ENCODE data around the gene ZNF764.
"Not testable (repeated sequence)": the region's sequence is repeated elsewhere in the genome, so short reads cannot be mapped to it uniquely, and the experiment has no call there.

Gene ZNF764

DNA sequence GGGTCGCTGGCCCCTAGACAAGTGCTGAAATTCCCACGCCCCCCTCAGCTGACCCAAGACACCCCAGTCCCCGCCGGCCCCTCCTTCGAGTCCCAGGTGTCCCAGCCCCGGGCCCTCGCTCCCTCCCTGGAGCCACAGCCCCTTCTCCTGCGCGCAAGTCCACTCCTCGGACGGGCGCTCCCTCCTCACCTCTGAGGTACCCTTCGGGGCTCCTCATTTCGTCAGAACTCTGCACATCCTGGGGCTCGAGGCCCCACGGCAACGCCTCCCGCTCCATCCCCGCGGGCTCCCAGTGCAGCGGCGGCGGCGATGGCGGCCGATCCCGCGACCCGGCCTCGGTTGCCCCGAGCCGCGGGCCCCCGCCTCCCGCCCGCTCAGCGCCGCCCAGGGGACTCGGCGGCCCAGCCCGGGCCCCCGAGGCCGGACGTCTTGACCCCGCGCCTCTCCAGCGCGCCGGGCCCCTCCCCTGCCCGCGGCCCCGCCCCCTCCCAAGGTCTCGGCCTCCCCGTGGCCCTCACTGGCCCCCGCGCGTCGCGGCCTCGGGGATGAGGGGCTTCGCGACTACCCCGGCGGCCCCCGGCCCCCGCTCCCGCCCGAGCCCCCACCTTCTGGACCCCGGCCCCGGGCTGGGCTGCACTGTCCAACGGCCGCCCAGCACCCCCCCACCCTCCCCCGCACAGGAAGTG lies 31.9 kb downstream of the ZNF764 start, which contains the start of gene ZNF768:
Gene ZNF768 (minus strand): TSS at position 430 of the 686 bp plus-strand sequence. CDS start 153 bp downstream, at position 277.
- peak within 1 kb of the TSS; percentile 84 for H3K4me3 Mint-ChIP-seq

DNA sequence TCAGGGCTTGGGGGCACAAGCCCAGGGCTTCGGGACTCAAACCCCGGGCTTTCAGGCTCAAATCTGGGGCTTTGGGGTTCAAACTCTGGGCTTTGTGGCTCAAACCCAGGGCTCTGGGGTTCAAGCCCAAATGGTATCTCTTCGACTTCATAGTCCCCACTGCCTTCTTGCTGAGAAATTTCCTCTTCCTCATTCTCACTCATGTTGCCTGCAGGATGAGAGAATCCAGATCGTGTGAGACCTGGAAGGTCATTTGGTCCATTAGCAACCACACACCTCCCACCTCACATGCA lies 32.4 kb downstream of the ZNF764 start:
- no peak for ATAC-seq (replicated peaks; ENCODE audit: extremely low read depth, poor library complexity, severe bottlenecking)
- no peak for DNase-seq (ENCODE audit: low spot score in 2 of 2)
- Mint-ChIP-seq H3K9me3 (no peaks in the 10 kb centered on the region), H3K4me3 (peak overlapping the region; percentile 84), H3K36me3 (ENCODE audit: insufficient read depth) (peaks cover 36% of the 10 kb centered on the region), H3K27ac (ENCODE audit: low read depth) (peak overlapping the region; percentile 49), H3K27me3 (no peaks in the 10 kb centered on the region), H3K4me1 (peaks cover 25% of the 10 kb centered on the region)

More for the DNA sequence above, 31.9 kb downstream of the ZNF764 start, which contains the start of gene ZNF768:
- peaks cover 35% of the 10 kb centered on the region for H3K36me3 Mint-ChIP-seq (ENCODE audit: insufficient read depth)
- no peaks in the 10 kb centered on the region for H3K27me3 Mint-ChIP-seq
- peaks cover 25% of the 10 kb centered on the region for H3K4me1 Mint-ChIP-seq
- ATAC-seq (replicated peaks; ENCODE audit: extremely low read depth, poor library complexity, severe bottlenecking) (no peak), DNase-seq (ENCODE audit: low spot score in 2 of 2) (no peak)
- H3K27ac Mint-ChIP-seq (ENCODE audit: low read depth), result peak within 1 kb of the TSS; percentile 83
- H3K9me3 Mint-ChIP-seq, result no peaks in the 10 kb centered on the region

DNA sequence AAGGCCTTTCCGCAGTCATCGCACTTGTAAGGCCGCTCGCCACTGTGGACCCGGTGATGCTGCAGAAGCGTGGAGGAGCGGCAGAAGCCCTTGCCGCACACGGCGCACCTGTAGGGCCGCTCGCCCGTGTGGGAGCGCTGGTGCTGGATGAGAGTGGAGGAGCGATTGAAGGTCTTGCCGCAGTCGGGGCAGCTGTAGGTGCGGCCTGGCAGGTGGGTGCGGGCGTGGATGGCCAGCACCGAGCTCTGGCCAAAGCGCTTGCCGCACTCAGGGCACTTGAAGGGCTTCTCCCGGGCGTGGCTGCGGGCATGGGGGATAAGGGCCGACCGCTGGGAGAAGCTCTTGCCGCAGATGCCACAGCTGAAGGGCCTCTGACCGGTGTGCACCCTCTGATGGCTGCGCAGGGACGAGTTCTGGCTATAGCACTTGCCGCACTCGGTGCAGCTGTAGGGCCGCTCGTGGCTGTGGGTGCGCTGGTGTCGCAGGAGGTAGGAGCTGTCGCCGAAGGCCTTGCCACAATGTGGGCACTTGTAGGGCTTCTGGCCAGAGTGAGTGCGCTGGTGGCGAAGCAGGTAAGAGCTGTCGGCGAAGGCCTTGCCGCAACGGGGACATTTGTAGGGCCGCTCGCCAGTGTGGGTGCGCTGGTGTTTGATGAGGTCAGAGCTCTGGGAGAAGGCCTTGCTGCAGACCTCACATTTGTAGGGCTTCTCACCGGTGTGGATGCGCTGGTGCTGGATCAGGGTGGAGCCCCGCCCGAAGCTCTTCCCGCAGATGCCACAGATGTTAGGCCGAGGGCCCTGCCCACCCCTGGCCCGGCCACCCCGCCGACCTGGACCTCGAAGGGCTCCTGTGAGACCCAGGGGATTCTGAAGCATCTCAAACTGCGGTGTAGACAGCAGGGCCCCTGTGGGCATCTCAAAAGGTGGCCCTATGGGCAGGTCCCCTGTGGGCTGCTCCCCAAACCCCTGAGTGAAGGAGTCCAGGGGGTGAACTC lies 33.3 kb downstream of the ZNF764 start:
- ATAC-seq (replicated peaks; ENCODE audit: extremely low read depth, poor library complexity, severe bottlenecking) (no peak), DNase-seq (ENCODE audit: low spot score in 2 of 2) (no peak)
- Mint-ChIP-seq H3K27me3 (no peaks in the 10 kb centered on the region), H3K9me3 (no peaks in the 10 kb centered on the region), H3K4me1 (peaks cover 25% of the 10 kb centered on the region), H3K4me3 (no peak overlapping the region), H3K27ac (ENCODE audit: low read depth) (peak overlapping the region; percentile 38), H3K36me3 (ENCODE audit: insufficient read depth) (peaks cover 43% of the 10 kb centered on the region)

DNA sequence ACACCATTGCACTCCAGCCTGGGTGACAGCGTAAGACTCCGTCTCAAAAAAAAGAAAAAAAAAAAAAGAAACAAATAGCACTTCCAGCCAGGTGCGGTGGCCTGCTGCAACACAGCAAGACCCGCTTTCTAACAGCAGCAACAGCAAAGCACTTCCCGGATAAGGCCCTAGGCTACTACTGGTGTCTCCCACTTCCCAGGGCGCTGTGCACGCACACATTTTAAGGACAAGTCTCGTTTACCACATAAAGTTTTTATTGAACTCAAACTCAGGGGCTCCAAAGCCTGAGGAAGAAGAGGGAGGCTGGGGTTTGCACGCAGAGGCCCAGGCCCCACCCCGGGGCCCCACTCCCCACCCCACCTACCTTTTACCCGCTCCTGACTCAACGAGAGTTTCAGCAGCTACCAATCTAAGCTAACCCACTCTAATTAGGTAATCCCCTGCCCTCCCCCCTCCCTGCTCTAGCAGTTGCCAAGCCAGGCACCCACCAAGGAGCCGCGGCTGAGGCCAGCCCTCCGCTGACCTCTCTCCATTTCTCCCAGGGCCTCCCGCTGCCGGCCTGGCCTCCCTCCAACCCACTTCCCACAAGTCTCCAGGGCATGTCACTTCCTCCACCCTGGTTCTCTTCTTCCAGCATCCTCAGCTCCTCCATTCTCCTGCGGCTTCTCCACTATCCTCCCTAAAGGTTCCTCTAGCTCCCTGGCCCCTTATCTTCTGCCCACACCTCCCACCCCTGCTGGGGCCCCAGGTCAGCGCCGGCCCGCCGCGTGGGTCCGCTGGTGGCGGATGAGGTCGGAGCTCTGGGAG lies 34.2 kb downstream of the ZNF764 start:
- H3K9me3 Mint-ChIP-seq, result no peaks in the 10 kb centered on the region
- peaks cover 33% of the 10 kb centered on the region for H3K4me1 Mint-ChIP-seq
- H3K27me3 Mint-ChIP-seq, result no peaks in the 10 kb centered on the region
- DNase-seq (ENCODE audit: low spot score in 2 of 2) (no peak), ATAC-seq (replicated peaks; ENCODE audit: extremely low read depth, poor library complexity, severe bottlenecking) (no peak)
- peaks cover 52% of the 10 kb centered on the region for H3K36me3 Mint-ChIP-seq (ENCODE audit: insufficient read depth)
- peak overlapping the region; percentile 38 for H3K27ac Mint-ChIP-seq (ENCODE audit: low read depth)
- no peak overlapping the region for H3K4me3 Mint-ChIP-seq

DNA sequence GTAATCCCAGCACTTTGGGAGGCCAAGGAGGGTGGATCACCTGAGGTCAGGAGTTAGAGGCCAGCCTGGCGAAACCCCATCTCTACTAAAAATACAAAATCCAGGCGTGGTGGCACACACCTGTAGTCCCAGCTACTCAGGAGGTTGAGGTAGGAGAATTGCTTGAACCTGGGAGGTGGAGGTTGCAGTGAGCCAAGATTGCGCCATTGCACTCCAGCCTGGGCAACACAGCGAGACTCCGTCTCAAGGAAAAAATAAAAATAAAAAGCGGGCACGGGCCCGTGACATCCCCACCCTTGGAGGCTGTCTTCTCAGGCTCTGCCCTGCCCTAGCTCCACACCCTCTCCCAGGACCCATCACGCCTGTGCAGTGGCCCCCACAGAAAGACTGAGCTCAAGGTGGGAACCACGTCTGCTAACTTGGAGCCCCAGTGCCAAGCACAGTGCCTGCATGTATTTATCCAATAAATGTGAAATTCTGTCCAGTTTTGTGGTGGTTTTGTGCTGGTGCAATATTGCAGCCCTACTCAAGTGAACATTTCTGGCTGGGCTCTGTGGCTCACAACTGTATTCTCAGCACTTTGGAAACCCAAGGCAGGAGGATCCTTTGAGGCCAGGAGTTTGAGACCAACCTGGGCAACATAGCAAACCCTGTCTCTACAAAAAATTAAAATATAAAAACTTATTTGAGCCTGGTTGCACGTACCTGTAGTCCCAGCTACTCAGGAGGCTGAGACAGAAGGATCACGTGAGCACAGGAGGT lies 35.3 kb downstream of the ZNF764 start:
- not testable (repeated sequence) for H3K4me3 Mint-ChIP-seq; ATAC-seq (replicated peaks; ENCODE audit: extremely low read depth, poor library complexity, severe bottlenecking); H3K27me3 Mint-ChIP-seq; DNase-seq (ENCODE audit: low spot score in 2 of 2); H3K9me3 Mint-ChIP-seq
- Mint-ChIP-seq H3K4me1 (peaks cover 27% of the 10 kb centered on the region), H3K27ac (ENCODE audit: low read depth) (peak overlapping the region; percentile 12), H3K36me3 (ENCODE audit: insufficient read depth) (peaks cover 62% of the 10 kb centered on the region)

DNA sequence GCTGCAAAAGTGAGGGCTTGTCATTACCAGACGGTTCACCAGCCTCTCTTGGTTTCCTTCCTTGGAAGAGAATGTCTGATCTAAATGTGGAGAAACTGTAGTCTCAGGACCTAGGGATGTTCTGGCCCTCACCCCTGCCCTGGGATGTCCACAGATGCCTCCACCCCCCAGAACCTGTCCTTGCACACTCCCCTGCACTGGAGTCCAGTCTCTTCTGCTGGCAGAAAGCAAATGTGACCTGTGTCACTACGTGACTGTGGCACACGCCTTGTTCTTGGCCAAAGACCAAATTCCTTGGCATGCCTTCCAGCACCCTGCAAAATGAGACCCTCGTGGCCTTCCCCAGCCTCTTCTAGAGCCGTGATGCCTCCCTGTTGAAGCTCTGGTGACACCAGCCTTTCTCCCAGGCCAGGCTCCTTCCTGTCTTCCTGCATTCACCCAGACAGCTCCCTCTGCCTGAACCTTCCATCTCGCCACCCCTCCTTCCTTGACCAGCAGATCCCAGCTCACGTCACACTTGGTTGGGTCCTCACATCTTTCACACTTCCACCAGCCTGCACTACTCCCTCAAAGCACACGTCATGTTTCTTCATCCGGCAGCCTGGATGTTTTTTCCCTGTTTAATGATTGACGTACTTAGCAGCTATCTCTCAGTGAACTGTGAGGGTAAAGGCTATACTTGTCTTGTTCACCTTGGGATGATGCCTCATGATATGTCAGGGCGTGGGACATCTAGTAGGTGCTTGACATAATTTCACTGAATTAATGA lies 36.1 kb downstream of the ZNF764 start:
- Mint-ChIP-seq H3K36me3 (ENCODE audit: insufficient read depth) (peaks cover 65% of the 10 kb centered on the region), H3K4me3 (peak overlapping the region; percentile 2)

DNA sequence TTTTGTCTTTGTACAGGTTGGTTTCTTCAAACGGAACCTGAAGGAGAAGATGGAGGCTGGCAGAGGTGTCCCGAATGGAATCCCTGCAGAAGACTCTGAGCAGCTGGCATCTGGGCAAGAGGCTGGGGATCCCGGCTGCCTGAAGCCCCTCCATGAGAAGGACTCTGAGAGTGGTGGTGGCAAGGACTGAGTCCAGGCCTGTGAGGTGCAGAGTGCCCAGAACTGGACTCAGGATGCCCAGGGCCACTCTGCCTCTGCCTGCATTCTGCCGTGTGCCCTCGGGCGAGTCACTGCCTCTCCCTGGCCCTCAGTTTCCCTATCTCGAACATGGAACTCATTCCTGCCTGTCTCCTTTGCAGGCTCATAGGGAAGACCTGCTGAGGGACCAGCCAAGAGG lies 36.7 kb downstream of the ZNF764 start:
- Mint-ChIP-seq H3K9me3 (no peaks in the 10 kb centered on the region), H3K4me1 (peaks cover 23% of the 10 kb centered on the region), H3K4me3 (no peak overlapping the region), H3K27me3 (no peaks in the 10 kb centered on the region), H3K27ac (ENCODE audit: low read depth) (no peak overlapping the region), H3K36me3 (ENCODE audit: insufficient read depth) (peaks cover 70% of the 10 kb centered on the region)
- ATAC-seq (replicated peaks; ENCODE audit: extremely low read depth, poor library complexity, severe bottlenecking) (no peak), DNase-seq (ENCODE audit: low spot score in 2 of 2) (no peak)

More for the DNA sequence above, 36.1 kb downstream of the ZNF764 start:
- Mint-ChIP-seq H3K27me3 (no peaks in the 10 kb centered on the region), H3K9me3 (no peaks in the 10 kb centered on the region), H3K27ac (ENCODE audit: low read depth) (peak overlapping the region; percentile 12), H3K4me1 (peaks cover 20% of the 10 kb centered on the region)
- no peak for DNase-seq (ENCODE audit: low spot score in 2 of 2)
- ATAC-seq (replicated peaks; ENCODE audit: extremely low read depth, poor library complexity, severe bottlenecking), result no peak

DNA sequence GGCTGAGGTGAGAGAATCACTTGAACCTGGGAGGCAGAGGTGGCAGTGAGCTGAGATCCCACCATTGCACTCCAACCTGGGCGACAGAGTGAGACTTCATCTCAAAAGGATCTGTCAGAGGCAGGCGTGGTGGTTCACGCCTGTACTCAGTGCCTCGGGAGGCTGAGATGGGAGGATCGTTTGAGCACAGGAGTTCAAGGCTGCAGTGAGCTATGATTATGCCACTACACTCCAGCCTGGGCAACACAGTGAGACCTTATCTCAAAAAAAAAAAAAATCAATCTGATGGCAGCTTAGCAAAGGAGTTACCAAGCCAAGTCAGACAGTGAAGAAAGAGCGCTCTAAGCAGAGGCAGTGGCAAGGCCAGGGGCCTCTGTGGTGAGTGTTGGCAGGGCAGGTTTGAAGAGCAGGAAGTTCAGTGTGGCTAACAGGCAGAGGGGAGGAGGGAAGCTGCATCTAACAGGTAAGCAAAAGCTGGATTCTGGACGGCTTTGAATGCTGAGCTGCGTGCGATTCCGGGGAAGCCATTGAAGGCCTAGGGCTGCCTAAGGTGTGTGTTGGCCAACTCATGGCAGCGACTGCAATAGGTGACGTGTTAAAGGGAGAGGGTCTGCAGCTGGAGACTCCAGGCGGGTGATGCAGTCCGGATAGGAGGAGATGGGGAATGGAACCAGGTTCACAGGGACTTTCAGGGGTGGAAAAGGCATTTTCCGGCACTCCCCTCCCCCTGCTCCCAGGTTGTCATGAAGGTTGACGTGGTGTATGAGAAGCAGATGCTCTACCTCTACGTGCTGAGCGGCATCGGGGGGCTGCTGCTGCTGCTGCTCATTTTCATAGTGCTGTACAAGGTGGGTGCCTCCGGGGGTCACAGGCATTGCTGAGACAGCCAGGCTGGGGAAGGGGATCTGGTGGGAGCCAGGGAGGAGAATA lies 38.8 kb downstream of the ZNF764 start:
- H3K27me3 Mint-ChIP-seq, result no peaks in the 10 kb centered on the region
- DNase-seq (ENCODE audit: low spot score in 2 of 2), result no peak
- peaks cover 29% of the 10 kb centered on the region for H3K4me1 Mint-ChIP-seq
- no peak for ATAC-seq (replicated peaks; ENCODE audit: extremely low read depth, poor library complexity, severe bottlenecking)
- H3K4me3 Mint-ChIP-seq, result peak overlapping the region; percentile 6
- H3K9me3 Mint-ChIP-seq, result no peaks in the 10 kb centered on the region
- H3K27ac Mint-ChIP-seq (ENCODE audit: low read depth), result peak overlapping the region; percentile 68
- H3K36me3 Mint-ChIP-seq (ENCODE audit: insufficient read depth), result peaks cover 88% of the 10 kb centered on the region

DNA sequence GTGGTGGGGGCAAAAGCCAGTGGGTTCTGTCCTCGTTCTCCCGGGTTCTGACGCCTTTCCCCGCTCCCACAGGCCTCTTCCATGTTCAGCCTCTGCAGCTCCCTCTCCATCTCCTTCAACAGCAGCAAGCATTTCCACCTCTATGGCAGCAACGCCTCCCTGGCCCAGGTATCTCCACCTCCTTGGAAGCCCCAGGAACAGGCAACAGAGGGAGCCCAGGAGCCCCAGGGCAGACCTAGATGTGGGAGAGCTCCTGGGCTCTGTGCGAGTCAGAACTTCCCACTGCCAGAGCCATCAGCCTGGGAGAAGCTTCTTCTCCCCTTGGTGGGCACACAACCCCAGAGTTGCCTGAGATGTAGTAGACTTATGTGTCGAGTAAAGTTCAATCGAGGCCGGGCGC lies 39.6 kb downstream of the ZNF764 start:
- ATAC-seq (replicated peaks; ENCODE audit: extremely low read depth, poor library complexity, severe bottlenecking), result no peak
- no peak for DNase-seq (ENCODE audit: low spot score in 2 of 2)
- Mint-ChIP-seq H3K4me3 (no peak overlapping the region), H3K9me3 (no peaks in the 10 kb centered on the region), H3K27me3 (no peaks in the 10 kb centered on the region), H3K36me3 (ENCODE audit: insufficient read depth) (peaks cover 92% of the 10 kb centered on the region), H3K4me1 (peaks cover 29% of the 10 kb centered on the region), H3K27ac (ENCODE audit: low read depth) (peak overlapping the region; percentile 73)

DNA sequence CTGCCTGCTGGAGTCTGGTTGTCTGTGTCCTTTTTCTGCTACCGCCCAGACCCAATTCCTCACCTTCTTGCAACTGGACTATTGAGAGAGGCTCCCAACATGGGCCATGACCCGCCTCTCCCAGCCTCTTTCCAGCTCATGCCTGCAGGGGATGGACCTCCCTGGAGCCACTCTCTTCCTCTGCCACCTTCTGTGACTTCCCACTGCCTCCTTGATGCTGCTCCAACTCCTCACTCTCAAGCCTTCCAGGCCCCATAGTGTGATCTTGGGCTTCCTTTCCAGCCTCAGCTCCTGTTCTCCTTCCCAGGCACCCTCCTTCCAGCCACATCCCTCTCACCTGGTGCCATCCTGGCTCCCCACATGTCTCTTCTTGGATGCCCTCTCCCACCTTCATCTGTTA lies 42.9 kb downstream of the ZNF764 start:
- peaks cover 97% of the 10 kb centered on the region for H3K36me3 Mint-ChIP-seq (ENCODE audit: insufficient read depth)
- H3K9me3 Mint-ChIP-seq, result no peaks in the 10 kb centered on the region
- no peaks in the 10 kb centered on the region for H3K27me3 Mint-ChIP-seq
- H3K4me1 Mint-ChIP-seq, result peaks cover 36% of the 10 kb centered on the region
- no peak for DNase-seq (ENCODE audit: low spot score in 2 of 2)
- ATAC-seq (replicated peaks; ENCODE audit: extremely low read depth, poor library complexity, severe bottlenecking), result no peak
- no peak overlapping the region for H3K4me3 Mint-ChIP-seq
- H3K27ac Mint-ChIP-seq (ENCODE audit: low read depth), result peak overlapping the region; percentile 45

Data from central memory CD8-positive, alpha-beta T cell (primary cell).